Lower leg skin (tissue), 3 donors: ENCODE measurements around the gene NLN.

ENCODE experiments used
- CTCF ChIP-seq, 3 donors: fragments of 450-650 bp; IDR thresholded peaks; one replicate each; pipeline ENCODE4 v1.5.1; 2016; ENCODE audit warnings: antibody characterized with exemption in 3 of 3, mild to moderate bottlenecking in 3 of 3, moderate library complexity in 2 of 3
- POLR2A ChIP-seq, 2 donors: fragments of 450-650 bp; IDR thresholded peaks; one replicate each; pipeline ENCODE4 v1.6.1; 2016 to 2017; ENCODE audit warnings: antibody characterized with exemption in 2 of 2, mild to moderate bottlenecking in 1 of 2, moderate library complexity in 1 of 2

GRCh38 chr5:65821966-65822365 is 100.0 kb downstream of the NLN start:
- TF ChIP-seq CTCF (IDR thresholded peaks at IDR 0.05) (no peak), POLR2A (IDR thresholded peaks at IDR 0.05) (no peak)
